ENCODE data around the gene PTGS1.

- TF ChIP-seq CTCF (IDR thresholded peaks at IDR 0.05) (no peak), POLR2AphosphoS5 (IDR thresholded peaks at IDR 0.05) (no peak), EP300 (IDR thresholded peaks at IDR 0.05) (no peak)
Observed at GRCh38 chr9:122338994-122339393, 31.8 kb upstream of the PTGS1 start.

All from upper lobe of left lung (tissue), 4 donors.